Measurements from ENCODE around the gene ATAD5. TPM values are rescaled to one million over a fixed set of nuclear protein-coding genes. Genes with fewer than 3 reads are reported as not detected.
A peak's percentile ranks its signal among the peaks of the same experiment; 100 is the strongest.
"Not testable (repeated sequence)": the region's sequence is repeated elsewhere in the genome, so short reads cannot be mapped to it uniquely, and the experiment has no call there.

The ATAD5 gene
- total RNA-seq, 2 experiments from 2014 or later: 33.7 to 46.3 TPM

- CTCF ChIA-PET: interaction anchor here (8.3 kb wide), 1 partner anchor 10 kb away, joined by 198 read pairs; the partner anchor contains the start of gene CRLF3
- DNase-seq (no peak), ATAC-seq (no peak)
- Mint-ChIP-seq H3K36me3 (peaks cover 22% of the 10 kb centered on the region), H3K27ac (peak overlapping the region; percentile 82), H3K4me3 (no peak overlapping the region), H3K9me3 (ENCODE audit: low read depth) (no peaks in the 10 kb centered on the region), H3K27me3 (no peaks in the 10 kb centered on the region), H3K4me1 (peaks cover 48% of the 10 kb centered on the region)
Measured at GRCh38 chr17:30812218-30813177, 19.3 kb upstream of the ATAD5 start.

GRCh38 chr17:30814236-30814635 is 17.5 kb upstream of the ATAD5 start:
- not testable (repeated sequence) for H3K27ac Mint-ChIP-seq; H3K27me3 Mint-ChIP-seq; DNase-seq; ATAC-seq; H3K4me3 Mint-ChIP-seq; H3K9me3 Mint-ChIP-seq (ENCODE audit: low read depth)
- CTCF ChIA-PET: interaction anchor here (0.9 kb wide), 1 partner anchor 9 kb away, joined by 3 read pairs; no protein-coding TSS in a partner anchor
- peaks cover 48% of the 10 kb centered on the region for H3K4me1 Mint-ChIP-seq
- peaks cover 24% of the 10 kb centered on the region for H3K36me3 Mint-ChIP-seq

- CTCF ChIA-PET: interaction anchor here (0.9 kb wide), 1 partner anchor 8 kb away, joined by 3 read pairs; no protein-coding TSS in a partner anchor
- peaks cover 48% of the 10 kb centered on the region for H3K4me1 Mint-ChIP-seq
- DNase-seq; H3K9me3 Mint-ChIP-seq (ENCODE audit: low read depth); ATAC-seq; H3K27ac Mint-ChIP-seq; H3K4me3 Mint-ChIP-seq; H3K27me3 Mint-ChIP-seq: not testable (repeated sequence)
- H3K36me3 Mint-ChIP-seq: peaks cover 18% of the 10 kb centered on the region
Measured at GRCh38 chr17:30814860-30815259, 16.9 kb upstream of the ATAD5 start.

GRCh38 chr17:30816165-30816564 is 15.6 kb upstream of the ATAD5 start:
- H3K4me1 Mint-ChIP-seq: peaks cover 51% of the 10 kb centered on the region
- H3K9me3 Mint-ChIP-seq (ENCODE audit: low read depth): no peaks in the 10 kb centered on the region
- CTCF ChIA-PET: interaction anchor here (1.3 kb wide), 1 partner anchor 9 kb away, joined by 3 read pairs; no protein-coding TSS in a partner anchor
- no peaks in the 10 kb centered on the region for H3K27me3 Mint-ChIP-seq
- DNase-seq (no peak), ATAC-seq (no peak)
- H3K27ac Mint-ChIP-seq: no peak overlapping the region
- H3K4me3 Mint-ChIP-seq: no peak overlapping the region
- H3K36me3 Mint-ChIP-seq: peaks cover 22% of the 10 kb centered on the region

- H3K4me3 Mint-ChIP-seq: peak overlapping the region; percentile 100
- CTCF ChIA-PET: interaction anchor here (0.6 to 11.4 kb wide), 3 partner anchors 11 to 86 kb away, joined by 3 to 198 read pairs (median 4); no protein-coding TSS in a partner anchor
- peaks cover 54% of the 10 kb centered on the region for H3K4me1 Mint-ChIP-seq
- no peak for ATAC-seq
- peaks cover 29% of the 10 kb centered on the region for H3K36me3 Mint-ChIP-seq
- H3K27me3 Mint-ChIP-seq: no peaks in the 10 kb centered on the region
- no peaks in the 10 kb centered on the region for H3K9me3 Mint-ChIP-seq (ENCODE audit: low read depth)
- H3K27ac Mint-ChIP-seq: peak overlapping the region; percentile 87
- DNase-seq: no peak
Measured at GRCh38 chr17:30819971-30820705, 11.6 kb upstream of the ATAD5 start.

GRCh38 chr17:30821871-30822723 is 9.7 kb upstream of the ATAD5 start:
- H3K27me3 Mint-ChIP-seq: no peaks in the 10 kb centered on the region
- peaks cover 55% of the 10 kb centered on the region for H3K4me1 Mint-ChIP-seq
- H3K9me3 Mint-ChIP-seq (ENCODE audit: low read depth): no peaks in the 10 kb centered on the region
- H3K27ac Mint-ChIP-seq: peak overlapping the region; percentile 87
- peaks cover 23% of the 10 kb centered on the region for H3K36me3 Mint-ChIP-seq
- H3K4me3 Mint-ChIP-seq: peak overlapping the region; percentile 100
- CTCF ChIA-PET: interaction anchor here (0.6 to 11.4 kb wide), 4 partner anchors 13 to 233 kb away, joined by 3 to 198 read pairs (median 4); no protein-coding TSS in a partner anchor
- no peak for DNase-seq
- no peak for ATAC-seq

- H3K4me3 Mint-ChIP-seq: peak overlapping the region; percentile 100
- ATAC-seq; H3K27me3 Mint-ChIP-seq; DNase-seq; H3K9me3 Mint-ChIP-seq (ENCODE audit: low read depth): not testable (repeated sequence)
- H3K4me1 Mint-ChIP-seq: peaks cover 55% of the 10 kb centered on the region
- H3K27ac Mint-ChIP-seq: peak overlapping the region; percentile 87
- CTCF ChIA-PET: interaction anchor here (0.9 to 11.4 kb wide), 5 partner anchors 8 to 92 kb away, joined by 3 to 198 read pairs (median 6); no protein-coding TSS in a partner anchor
- H3K36me3 Mint-ChIP-seq: peaks cover 23% of the 10 kb centered on the region
Measured at GRCh38 chr17:30822919-30823318, 8.8 kb upstream of the ATAD5 start.

GRCh38 chr17:30823421-30823820 is 8.3 kb upstream of the ATAD5 start:
- H3K27ac Mint-ChIP-seq: peak overlapping the region; percentile 97
- CTCF ChIA-PET: interaction anchor here (1.2 to 11.4 kb wide), 5 partner anchors 9 to 92 kb away, joined by 3 to 198 read pairs (median 15); no protein-coding TSS in a partner anchor

GRCh38 chr17:30824002-30824355 is 7.8 kb upstream of the ATAD5 start:
- peak; percentile 62 for DNase-seq
- CTCF ChIA-PET: interaction anchor here (0.9 to 11.4 kb wide), 9 partner anchors 13 to 494 kb away, joined by 3 to 198 read pairs (median 6); no protein-coding TSS in a partner anchor
- H3K27me3 Mint-ChIP-seq: no peaks in the 10 kb centered on the region
- H3K9me3 Mint-ChIP-seq (ENCODE audit: low read depth): no peaks in the 10 kb centered on the region
- H3K36me3 Mint-ChIP-seq: peaks cover 16% of the 10 kb centered on the region
- H3K4me1 Mint-ChIP-seq: peaks cover 46% of the 10 kb centered on the region
- peak; percentile 7 for ATAC-seq
- peak overlapping the region; percentile 100 for H3K4me3 Mint-ChIP-seq
- H3K27ac Mint-ChIP-seq: peak overlapping the region; percentile 97

More at GRCh38 chr17:30823421-30823820, 8.3 kb upstream of the ATAD5 start:
- no peak for ATAC-seq
- H3K4me3 Mint-ChIP-seq: peak overlapping the region; percentile 100
- H3K4me1 Mint-ChIP-seq: peaks cover 52% of the 10 kb centered on the region
- no peak for DNase-seq
- H3K9me3 Mint-ChIP-seq (ENCODE audit: low read depth): no peaks in the 10 kb centered on the region
- H3K27me3 Mint-ChIP-seq: no peaks in the 10 kb centered on the region
- peaks cover 22% of the 10 kb centered on the region for H3K36me3 Mint-ChIP-seq

GRCh38 chr17:30824356-30825145 is 7.2 kb upstream of the ATAD5 start, which contains the start of gene CRLF3:
Gene CRLF3 (minus strand): TSS chr17:30824692. CDS start chr17:30824651, 41 bp downstream.
- H3K4me1 Mint-ChIP-seq: peaks cover 41% of the 10 kb centered on the region
- H3K9me3 Mint-ChIP-seq (ENCODE audit: low read depth): no peaks in the 10 kb centered on the region
- CTCF ChIA-PET: interaction anchor here (0.6 to 11.4 kb wide), 17 partner anchors 9 to 725 kb away, joined by 3 to 198 read pairs (median 4); no protein-coding TSS in a partner anchor
- no peaks in the 10 kb centered on the region for H3K27me3 Mint-ChIP-seq
- peaks cover 14% of the 10 kb centered on the region for H3K36me3 Mint-ChIP-seq
- peak within 1 kb of the TSS; percentile 97 for H3K27ac Mint-ChIP-seq
- H3K4me3 Mint-ChIP-seq: peak within 1 kb of the TSS; percentile 100
- ATAC-seq: peak; percentile 96
- peak; percentile 93 for DNase-seq

- H3K27ac Mint-ChIP-seq: no peak overlapping the region
- DNase-seq: no peak
- ATAC-seq: no peak
Measured at GRCh38 chr17:30827082-30827481, 4.7 kb upstream of the ATAD5 start.

More at GRCh38 chr17:30827082-30827481, 4.7 kb upstream of the ATAD5 start:
- CTCF ChIA-PET: interaction anchor here (0.7 to 11.4 kb wide), 6 partner anchors 10 to 41 kb away, joined by 3 to 198 read pairs (median 8); no protein-coding TSS in a partner anchor
- Mint-ChIP-seq H3K4me3 (no peak overlapping the region), H3K36me3 (peaks cover 8% of the 10 kb centered on the region), H3K4me1 (peaks cover 24% of the 10 kb centered on the region), H3K9me3 (ENCODE audit: low read depth) (no peaks in the 10 kb centered on the region), H3K27me3 (no peaks in the 10 kb centered on the region)
